ENCODE data around the gene ADAMTS1. TPM values are rescaled to one million over a fixed set of nuclear protein-coding genes. Genes with fewer than 3 reads are reported as not detected.

The ADAMTS1 gene
- total RNA-seq, 1 experiment from 2014 or later, result 4.1 TPM

DNA sequence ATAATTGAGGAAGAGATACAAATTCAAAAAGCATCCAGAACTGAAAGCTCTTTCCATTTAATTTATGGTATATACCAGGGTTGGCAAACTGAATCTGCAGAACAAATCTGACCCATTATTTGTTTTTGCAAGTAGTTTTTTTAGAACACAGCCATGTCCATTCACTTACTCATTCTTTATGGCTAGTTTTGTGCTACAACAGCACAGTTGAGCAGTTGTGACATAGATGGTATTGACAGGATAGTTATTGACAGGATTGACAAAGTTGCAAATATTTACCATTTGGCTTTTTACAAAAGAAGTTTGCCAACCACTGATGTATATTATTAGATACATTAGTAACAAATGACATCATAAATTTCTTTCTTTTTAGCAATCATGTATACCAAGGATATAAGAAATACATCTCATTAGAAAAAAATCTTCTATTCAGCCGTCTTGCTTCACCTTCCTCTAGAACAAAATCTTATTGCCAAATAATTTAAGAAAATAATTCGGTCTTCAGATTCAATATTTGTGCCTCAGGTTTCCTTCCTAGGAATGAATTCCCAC is 9.4 kb downstream of the ADAMTS1 start:
- Mint-ChIP-seq H3K4me1 (ENCODE audit: low read depth, unreplicated experiment) (no peaks in the 10 kb centered on the region), H3K27ac (ENCODE audit: unreplicated experiment) (no peak overlapping the region), H3K36me3 (ENCODE audit: insufficient read depth, unreplicated experiment) (no peaks in the 10 kb centered on the region), H3K4me3 (ENCODE audit: low read depth, unreplicated experiment) (no peak overlapping the region), H3K9me3 (ENCODE audit: low read depth, unreplicated experiment) (peaks cover 4% of the 10 kb centered on the region), H3K27me3 (ENCODE audit: unreplicated experiment) (peaks cover 8% of the 10 kb centered on the region)
- intact Hi-C loops (cut with micrococcal nuclease; ENCODE audit: unreplicated experiment), result loop anchor here (5.0 kb wide), 1 partner anchor 63 kb away; no protein-coding TSS in a partner anchor
- no peak for DNase-seq
- CTCF ChIA-PET, result no interaction called here
- TF ChIP-seq, protein P1, sequence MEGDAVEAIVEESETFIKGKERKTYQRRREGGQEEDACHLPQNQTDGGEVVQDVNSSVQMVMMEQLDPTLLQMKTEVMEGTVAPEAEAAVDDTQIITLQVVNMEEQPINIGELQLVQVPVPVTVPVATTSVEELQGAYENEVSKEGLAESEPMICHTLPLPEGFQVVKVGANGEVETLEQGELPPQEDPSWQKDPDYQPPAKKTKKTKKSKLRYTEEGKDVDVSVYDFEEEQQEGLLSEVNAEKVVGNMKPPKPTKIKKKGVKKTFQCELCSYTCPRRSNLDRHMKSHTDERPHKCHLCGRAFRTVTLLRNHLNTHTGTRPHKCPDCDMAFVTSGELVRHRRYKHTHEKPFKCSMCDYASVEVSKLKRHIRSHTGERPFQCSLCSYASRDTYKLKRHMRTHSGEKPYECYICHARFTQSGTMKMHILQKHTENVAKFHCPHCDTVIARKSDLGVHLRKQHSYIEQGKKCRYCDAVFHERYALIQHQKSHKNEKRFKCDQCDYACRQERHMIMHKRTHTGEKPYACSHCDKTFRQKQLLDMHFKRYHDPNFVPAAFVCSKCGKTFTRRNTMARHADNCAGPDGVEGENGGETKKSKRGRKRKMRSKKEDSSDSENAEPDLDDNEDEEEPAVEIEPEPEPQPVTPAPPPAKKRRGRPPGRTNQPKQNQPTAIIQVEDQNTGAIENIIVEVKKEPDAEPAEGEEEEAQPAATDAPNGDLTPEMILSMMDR (IDR thresholded peaks at IDR 0.05; ENCODE audit: unreplicated experiment), result no peak
- BruUV-seq (replicated peaks), result no TSS peak

DNA sequence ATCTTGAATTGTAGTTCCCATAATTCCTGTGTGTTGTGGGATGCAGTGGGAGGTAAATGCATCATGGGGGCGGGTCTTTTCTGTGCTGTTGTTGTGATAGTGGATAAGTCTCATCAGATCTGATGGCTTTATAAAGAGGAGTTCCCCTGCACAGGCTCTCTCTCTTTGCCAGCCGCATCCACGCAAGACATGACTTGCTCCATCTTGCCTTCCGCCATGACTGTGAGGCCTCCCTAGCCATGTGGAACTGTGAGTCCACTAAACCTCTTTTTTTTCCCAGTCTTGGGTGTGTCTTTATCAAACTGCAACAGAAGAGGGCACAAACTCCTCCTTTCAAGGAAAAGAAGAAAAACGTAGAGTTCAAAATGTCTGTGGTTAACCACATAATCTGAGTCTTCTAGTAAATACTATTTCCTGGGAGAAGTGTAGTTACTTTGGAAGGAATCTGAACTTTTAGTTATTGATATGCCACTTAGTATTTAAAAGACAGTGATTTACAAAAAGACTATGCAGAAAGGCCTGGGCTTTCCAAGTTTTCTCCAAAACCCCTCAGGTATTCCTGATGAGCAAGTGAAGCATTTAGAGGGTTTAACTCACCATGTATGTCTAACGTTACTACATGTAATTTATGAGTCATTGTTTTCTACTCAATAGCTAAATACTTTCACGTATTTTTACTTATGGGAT is 10.0 kb downstream of the ADAMTS1 start:
- BruUV-seq (replicated peaks), result no TSS peak
- DNase-seq, result no peak
- Mint-ChIP-seq H3K9me3 (ENCODE audit: low read depth, unreplicated experiment) (peaks cover 4% of the 10 kb centered on the region), H3K4me3 (ENCODE audit: low read depth, unreplicated experiment) (no peak overlapping the region), H3K36me3 (ENCODE audit: insufficient read depth, unreplicated experiment) (no peaks in the 10 kb centered on the region), H3K27me3 (ENCODE audit: unreplicated experiment) (peaks cover 8% of the 10 kb centered on the region), H3K27ac (ENCODE audit: unreplicated experiment) (no peak overlapping the region), H3K4me1 (ENCODE audit: low read depth, unreplicated experiment) (no peaks in the 10 kb centered on the region)
- TF ChIP-seq, protein P1 (IDR thresholded peaks at IDR 0.05; ENCODE audit: unreplicated experiment), result no peak
- intact Hi-C loops (cut with micrococcal nuclease; ENCODE audit: unreplicated experiment), result loop anchor here (5.0 kb wide), 1 partner anchor 63 kb away; no protein-coding TSS in a partner anchor
- CTCF ChIA-PET, result no interaction called here

DNA sequence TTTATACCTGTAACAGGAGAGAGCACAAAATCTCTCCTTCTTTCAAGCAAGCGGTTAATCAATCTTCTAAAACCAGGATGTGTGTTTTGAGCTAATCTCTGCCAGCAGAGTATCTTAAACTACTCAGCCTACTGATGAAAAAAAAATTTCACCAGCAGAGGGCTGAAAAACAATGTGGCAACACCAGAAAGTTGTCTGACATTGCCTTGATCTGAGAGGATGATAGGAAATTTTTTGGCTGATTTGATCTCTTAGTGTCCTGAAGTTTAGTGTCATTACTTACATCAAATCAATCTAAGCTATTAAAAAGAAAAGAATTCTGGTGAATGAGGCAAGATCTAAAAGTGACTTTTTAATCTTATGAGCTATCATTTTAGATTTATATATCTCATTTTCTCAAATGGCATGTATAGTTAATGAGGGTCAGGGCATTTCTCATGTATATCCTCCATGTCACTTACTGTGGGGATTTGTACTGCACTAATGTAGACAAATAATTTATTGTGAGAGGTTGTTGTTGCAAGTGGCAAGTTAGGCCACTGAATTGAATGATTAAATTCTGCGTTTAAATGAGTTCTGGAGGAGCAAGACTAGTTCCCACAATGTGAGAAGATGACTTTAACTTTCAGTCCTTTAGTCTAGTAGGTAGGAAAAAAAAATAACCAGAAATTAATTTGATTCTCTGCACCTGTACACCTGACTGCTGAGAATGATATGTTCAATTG is 10.9 kb downstream of the ADAMTS1 start:
- Mint-ChIP-seq H3K4me3 (ENCODE audit: low read depth, unreplicated experiment) (no peak overlapping the region), H3K9me3 (ENCODE audit: low read depth, unreplicated experiment) (peaks cover 4% of the 10 kb centered on the region), H3K27ac (ENCODE audit: unreplicated experiment) (no peak overlapping the region), H3K36me3 (ENCODE audit: insufficient read depth, unreplicated experiment) (no peaks in the 10 kb centered on the region), H3K27me3 (ENCODE audit: unreplicated experiment) (peaks cover 8% of the 10 kb centered on the region), H3K4me1 (ENCODE audit: low read depth, unreplicated experiment) (no peaks in the 10 kb centered on the region)
- intact Hi-C loops (cut with micrococcal nuclease; ENCODE audit: unreplicated experiment), result no loop called here
- no peak for DNase-seq
- no TSS peak for BruUV-seq (replicated peaks)
- TF ChIP-seq, protein P1 (IDR thresholded peaks at IDR 0.05; ENCODE audit: unreplicated experiment), result no peak
- CTCF ChIA-PET, result no interaction called here

DNA sequence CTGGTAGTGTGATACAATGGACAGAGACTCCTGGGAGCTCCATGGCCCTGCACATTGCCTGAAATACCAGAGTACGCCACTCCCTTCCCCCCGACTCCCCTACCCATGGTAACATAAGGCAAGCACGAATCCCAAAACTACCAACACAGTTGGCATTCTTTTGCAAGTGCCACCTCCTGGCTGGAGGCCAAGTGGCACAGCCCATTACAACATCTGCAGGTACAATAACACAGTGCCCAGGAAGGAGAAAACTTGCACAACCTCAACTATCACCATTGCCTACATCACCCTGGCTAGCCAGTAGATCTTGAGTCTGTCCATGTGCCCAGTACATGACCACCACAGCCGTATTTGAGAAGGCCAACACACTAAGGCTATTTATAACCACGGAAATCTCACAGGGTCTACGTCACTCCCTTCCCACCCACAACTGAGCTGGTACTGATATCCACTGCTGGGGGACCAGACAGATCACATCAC is 11.7 kb downstream of the ADAMTS1 start:
- CTCF ChIA-PET, result no interaction called here
- peaks cover 4% of the 10 kb centered on the region for H3K9me3 Mint-ChIP-seq (ENCODE audit: low read depth, unreplicated experiment)
- peak; percentile 4 for DNase-seq
- BruUV-seq (replicated peaks), result no TSS peak
- TF ChIP-seq, protein P1 (IDR thresholded peaks at IDR 0.05; ENCODE audit: unreplicated experiment), result no peak
- no peak overlapping the region for H3K27ac Mint-ChIP-seq (ENCODE audit: unreplicated experiment)
- peaks cover 8% of the 10 kb centered on the region for H3K27me3 Mint-ChIP-seq (ENCODE audit: unreplicated experiment)
- H3K36me3 Mint-ChIP-seq (ENCODE audit: insufficient read depth, unreplicated experiment), result no peaks in the 10 kb centered on the region
- no peaks in the 10 kb centered on the region for H3K4me1 Mint-ChIP-seq (ENCODE audit: low read depth, unreplicated experiment)
- H3K4me3 Mint-ChIP-seq (ENCODE audit: low read depth, unreplicated experiment), result no peak overlapping the region
- intact Hi-C loops (cut with micrococcal nuclease; ENCODE audit: unreplicated experiment), result no loop called here

Measured in Calu3 (cell line).